ENCODE measurements around the gene TBC1D12.

TBC1D12 gene

DNA sequence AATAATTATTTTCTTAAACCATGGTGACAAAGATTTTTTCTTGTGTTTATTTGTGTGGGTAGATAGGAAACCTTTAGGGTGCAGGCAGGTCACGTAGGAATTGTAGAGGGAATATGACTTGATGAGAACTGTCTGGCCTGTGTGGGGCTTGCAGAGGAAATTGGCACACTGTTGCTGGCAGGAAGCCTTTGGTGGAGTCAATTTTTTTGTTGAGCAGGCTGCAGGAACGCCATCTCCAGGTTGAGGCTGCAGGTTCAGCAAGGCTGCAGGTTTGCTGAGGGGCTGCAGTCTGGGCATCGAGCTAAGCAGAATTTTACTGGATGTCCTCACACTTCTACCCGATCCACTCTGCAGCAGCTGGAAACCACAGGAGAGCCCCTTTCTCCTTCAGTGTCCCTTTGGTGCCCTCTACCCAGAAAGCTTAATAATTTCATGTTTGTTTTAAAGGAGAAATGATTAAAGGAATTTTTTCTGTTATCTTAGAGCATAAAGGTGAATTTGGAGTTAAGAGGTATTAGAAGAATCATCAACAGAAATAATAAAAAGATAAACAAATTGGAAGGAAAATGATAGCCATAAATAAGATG, 37.0 kb downstream of the TBC1D12 start:
- TF ChIP-seq, protein P1, sequence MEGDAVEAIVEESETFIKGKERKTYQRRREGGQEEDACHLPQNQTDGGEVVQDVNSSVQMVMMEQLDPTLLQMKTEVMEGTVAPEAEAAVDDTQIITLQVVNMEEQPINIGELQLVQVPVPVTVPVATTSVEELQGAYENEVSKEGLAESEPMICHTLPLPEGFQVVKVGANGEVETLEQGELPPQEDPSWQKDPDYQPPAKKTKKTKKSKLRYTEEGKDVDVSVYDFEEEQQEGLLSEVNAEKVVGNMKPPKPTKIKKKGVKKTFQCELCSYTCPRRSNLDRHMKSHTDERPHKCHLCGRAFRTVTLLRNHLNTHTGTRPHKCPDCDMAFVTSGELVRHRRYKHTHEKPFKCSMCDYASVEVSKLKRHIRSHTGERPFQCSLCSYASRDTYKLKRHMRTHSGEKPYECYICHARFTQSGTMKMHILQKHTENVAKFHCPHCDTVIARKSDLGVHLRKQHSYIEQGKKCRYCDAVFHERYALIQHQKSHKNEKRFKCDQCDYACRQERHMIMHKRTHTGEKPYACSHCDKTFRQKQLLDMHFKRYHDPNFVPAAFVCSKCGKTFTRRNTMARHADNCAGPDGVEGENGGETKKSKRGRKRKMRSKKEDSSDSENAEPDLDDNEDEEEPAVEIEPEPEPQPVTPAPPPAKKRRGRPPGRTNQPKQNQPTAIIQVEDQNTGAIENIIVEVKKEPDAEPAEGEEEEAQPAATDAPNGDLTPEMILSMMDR (conservative IDR thresholded peaks at IDR 0.05) = peak; percentile 57
- H3K27ac ChIP-seq = no peak overlapping the region

GRCh38 chr10:94440096-94440495, 37.8 kb downstream of the TBC1D12 start:
- TF ChIP-seq, protein P1 (conservative IDR thresholded peaks at IDR 0.05) = no peak
- no peak overlapping the region for H3K27ac ChIP-seq

- H3K27ac ChIP-seq = peak overlapping the region; percentile 62
- TF ChIP-seq, protein P1 (conservative IDR thresholded peaks at IDR 0.05) = no peak
These were observed 40.7 kb downstream of the TBC1D12 start for GRCh38 chr10:94443047-94443446.

GRCh38 chr10:94443549-94443948, 41.2 kb downstream of the TBC1D12 start:
- H3K27ac ChIP-seq = peak overlapping the region; percentile 62
- TF ChIP-seq, protein P1 (conservative IDR thresholded peaks at IDR 0.05) = no peak

DNA sequence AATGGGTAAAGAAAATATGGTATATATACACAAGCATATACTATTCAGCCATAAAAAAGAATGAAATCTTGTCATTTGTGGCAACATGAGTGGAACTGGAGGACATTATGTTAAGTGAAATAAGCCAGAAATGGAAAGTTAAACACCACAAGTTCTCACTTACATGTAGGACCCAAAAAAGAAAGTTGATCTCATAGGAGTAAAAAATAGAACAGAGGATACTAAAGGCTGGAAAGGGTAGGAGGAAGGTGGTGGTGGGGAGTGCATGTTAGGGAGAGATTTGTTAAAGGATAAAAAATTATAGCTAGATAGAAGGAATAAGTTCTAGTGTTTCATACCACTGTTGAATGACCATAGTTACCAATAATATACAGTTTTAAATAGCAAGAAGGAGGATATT, 48.4 kb downstream of the TBC1D12 start:
- H3K27ac ChIP-seq = no peak overlapping the region
- TF ChIP-seq, protein P1 (conservative IDR thresholded peaks at IDR 0.05) = no peak

- TF ChIP-seq, protein P1 (conservative IDR thresholded peaks at IDR 0.05) = no peak
These were observed 49.7 kb downstream of the TBC1D12 start for GRCh38 chr10:94451883-94452519.

DNA sequence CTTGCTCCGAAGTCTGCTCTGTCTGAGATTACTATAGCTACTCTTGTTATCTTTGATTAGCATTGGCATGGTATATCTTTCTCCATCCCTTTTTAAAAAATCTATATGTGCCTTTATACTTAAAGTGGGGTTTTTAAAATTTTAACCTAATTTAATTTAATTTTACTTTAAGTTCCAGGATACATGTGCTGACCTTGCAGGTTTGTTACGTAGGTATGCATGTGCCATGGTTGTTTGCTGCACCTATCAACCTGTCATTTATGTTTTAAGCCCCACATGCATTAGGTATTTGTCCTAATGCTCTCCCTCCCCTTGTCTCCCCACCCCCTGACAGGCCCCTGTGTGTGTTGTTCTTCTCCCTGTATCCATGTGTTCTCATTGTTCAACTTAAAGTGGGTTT, 54.6 kb downstream of the TBC1D12 start:
- H3K27ac ChIP-seq = no peak overlapping the region
- TF ChIP-seq, protein P1 (conservative IDR thresholded peaks at IDR 0.05) = no peak

More at GRCh38 chr10:94451883-94452519, 49.7 kb downstream of the TBC1D12 start:
- H3K27ac ChIP-seq = no peak overlapping the region
